Neutrophil (primary cell): ENCODE data around the gene CD276.

ENCODE experiments used
- H3K27ac ChIP-seq: fragments of 200-600 bp; sonication (generic); 2 replicates; pipeline ENCODE4 v1.5.1; 2016; ENCODE audit warnings: mild to moderate bottlenecking, moderate library complexity
- H3K27me3 ChIP-seq: fragments of 200-600 bp; sonication (generic); 2 replicates; pipeline ENCODE4 v1.6.0; 2016; ENCODE audit warnings: mild to moderate bottlenecking
- H3K36me3 ChIP-seq: fragments of 200-600 bp; sonication (generic); 2 replicates; pipeline ENCODE4 v1.5.1; 2017
- H3K4me1 ChIP-seq, 2 experiments: fragments of 200-600 bp in 1 of 2; sonication (generic) in 1 of 2; 1 replicate in 1 of 2; 2 replicates in 1 of 2; pipeline versions ENCODE4 v1.5.1 to v1.6.1; 2013 to 2016; ENCODE audit warnings: low read depth in 1 of 2, low read length in 1 of 2, mild to moderate bottlenecking in 1 of 2, moderate library complexity in 1 of 2; ENCODE audit not compliant: control insufficient read depth in 1 of 2, insufficient read depth in 1 of 2
- H3K4me3 ChIP-seq, 2 experiments: fragments of 200-600 bp in 1 of 2; sonication (generic) in 1 of 2; 1 replicate in 1 of 2; 2 replicates in 1 of 2; pipeline ENCODE4 v1.5.1; 2013 to 2016; ENCODE audit warnings: low read depth in 1 of 2, low read length in 1 of 2, mild to moderate bottlenecking in 1 of 2, moderate library complexity in 1 of 2
- H3K9me3 ChIP-seq: fragments of 200-600 bp; sonication (generic); 2 replicates; pipeline ENCODE4 v1.5.1; 2016
- TF ChIP-seq, protein P1 (sequence below): fragments of 200-600 bp; sonication (generic); IDR thresholded peaks from 2 replicates; pipeline ENCODE4 v1.5.1; 2016; ENCODE audit warnings: antibody characterized with exemption

CD276 gene

DNA sequence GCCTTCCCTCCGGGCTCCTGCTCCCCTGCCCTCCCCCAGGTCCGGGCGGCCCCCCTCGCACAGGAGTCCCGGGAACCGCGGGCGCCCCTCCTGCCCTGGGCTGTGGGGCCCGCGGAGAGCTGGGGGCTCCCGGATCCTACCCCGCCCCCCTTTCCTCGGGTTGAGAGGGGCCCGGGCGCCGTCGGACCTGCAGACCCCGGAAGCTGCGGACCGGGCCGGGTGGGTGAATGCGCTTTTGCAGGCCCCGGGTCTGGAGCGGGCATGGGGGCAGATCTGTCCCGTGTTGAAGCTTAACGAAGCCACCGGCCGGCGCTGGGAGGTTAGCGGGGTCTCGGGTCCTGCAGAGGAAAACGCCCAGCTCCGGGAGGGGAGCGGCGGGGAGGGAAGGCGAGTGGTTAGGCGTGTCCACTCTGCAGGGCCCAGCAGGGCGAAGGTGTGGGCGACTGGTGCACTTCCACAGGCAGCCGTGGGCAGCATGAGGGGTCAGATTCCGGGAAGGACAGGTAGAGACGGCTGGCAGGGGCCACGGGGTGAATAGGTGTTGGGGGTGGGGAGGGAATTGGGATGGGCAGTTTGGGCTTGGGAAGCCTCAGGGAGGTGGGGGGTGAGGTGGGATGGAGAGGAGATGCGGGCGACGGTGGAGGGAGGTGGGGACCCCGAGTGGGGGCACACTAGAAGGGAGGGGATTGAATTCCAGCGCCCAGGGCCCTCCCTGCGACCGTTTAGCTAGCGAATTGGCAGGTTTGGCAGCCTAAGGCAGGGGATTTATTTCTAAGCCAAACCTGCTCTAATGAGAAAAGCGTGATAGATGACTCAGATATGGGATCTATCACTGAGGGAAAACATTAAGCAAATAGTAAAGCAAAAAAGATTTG, 635 bp downstream of the CD276 start:
- no peak overlapping the region for H3K27ac ChIP-seq
- peaks cover 91% of the 10 kb centered on the region for H3K27me3 ChIP-seq
- H3K4me1 ChIP-seq, result peaks cover 0 to 9% of the 10 kb centered on the region in 2 experiments
- no peaks in the 10 kb centered on the region for H3K9me3 ChIP-seq
- H3K36me3 ChIP-seq, result no peaks in the 10 kb centered on the region
- no peak overlapping the region for H3K4me3 ChIP-seq
- TF ChIP-seq, protein P1, sequence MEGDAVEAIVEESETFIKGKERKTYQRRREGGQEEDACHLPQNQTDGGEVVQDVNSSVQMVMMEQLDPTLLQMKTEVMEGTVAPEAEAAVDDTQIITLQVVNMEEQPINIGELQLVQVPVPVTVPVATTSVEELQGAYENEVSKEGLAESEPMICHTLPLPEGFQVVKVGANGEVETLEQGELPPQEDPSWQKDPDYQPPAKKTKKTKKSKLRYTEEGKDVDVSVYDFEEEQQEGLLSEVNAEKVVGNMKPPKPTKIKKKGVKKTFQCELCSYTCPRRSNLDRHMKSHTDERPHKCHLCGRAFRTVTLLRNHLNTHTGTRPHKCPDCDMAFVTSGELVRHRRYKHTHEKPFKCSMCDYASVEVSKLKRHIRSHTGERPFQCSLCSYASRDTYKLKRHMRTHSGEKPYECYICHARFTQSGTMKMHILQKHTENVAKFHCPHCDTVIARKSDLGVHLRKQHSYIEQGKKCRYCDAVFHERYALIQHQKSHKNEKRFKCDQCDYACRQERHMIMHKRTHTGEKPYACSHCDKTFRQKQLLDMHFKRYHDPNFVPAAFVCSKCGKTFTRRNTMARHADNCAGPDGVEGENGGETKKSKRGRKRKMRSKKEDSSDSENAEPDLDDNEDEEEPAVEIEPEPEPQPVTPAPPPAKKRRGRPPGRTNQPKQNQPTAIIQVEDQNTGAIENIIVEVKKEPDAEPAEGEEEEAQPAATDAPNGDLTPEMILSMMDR, result no peak

DNA sequence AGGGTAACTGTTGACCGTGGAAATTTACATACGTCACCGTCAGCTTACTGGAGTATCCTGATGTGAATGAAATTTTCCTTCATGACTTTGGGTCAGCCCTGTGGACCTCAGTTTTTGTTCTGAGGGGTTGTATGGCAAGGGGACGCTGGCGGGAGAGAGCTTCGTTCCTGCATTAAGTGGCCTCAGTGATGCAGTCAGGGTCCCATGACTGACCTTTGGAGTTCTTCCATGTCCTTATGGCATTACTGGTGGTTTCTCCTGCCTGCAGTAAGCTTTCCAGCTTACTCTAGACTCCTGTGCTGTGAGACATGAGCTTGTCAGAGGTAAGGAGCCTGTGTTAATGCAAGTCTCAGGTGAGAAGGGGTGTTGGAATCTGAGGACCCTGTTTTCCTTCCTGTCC, 1.8 kb downstream of the CD276 start:
- H3K27me3 ChIP-seq, result peaks cover 90% of the 10 kb centered on the region
- TF ChIP-seq, protein P1, result no peak
- no peak overlapping the region for H3K27ac ChIP-seq
- H3K36me3 ChIP-seq, result no peaks in the 10 kb centered on the region
- no peak overlapping the region for H3K4me3 ChIP-seq
- peaks cover 0 to 9% of the 10 kb centered on the region in 2 experiments for H3K4me1 ChIP-seq
- no peaks in the 10 kb centered on the region for H3K9me3 ChIP-seq

DNA sequence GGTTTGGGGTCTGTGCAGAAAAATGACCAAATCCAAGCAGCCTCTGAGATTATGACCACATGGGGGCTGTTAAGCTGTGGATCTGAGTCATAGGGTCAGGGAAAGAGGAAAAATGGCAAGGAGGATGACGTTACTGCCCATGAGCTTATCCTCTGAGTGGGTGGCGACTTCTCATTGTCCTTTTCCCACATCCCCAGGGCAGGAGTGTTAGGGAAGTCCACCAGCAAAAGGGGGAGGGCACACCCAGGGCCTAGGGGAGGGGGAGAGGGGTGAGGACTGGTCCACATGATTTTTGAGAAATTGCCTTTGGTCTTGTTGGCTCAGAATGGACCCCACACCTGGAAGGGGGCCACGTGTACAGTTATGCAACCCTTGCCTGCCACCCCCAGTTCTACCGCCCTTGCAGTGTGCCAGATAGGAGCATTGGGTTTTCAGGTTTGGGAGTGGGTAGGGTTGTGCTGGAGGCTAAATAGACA, 2.6 kb downstream of the CD276 start:
- TF ChIP-seq, protein P1, result no peak
- no peak overlapping the region for H3K27ac ChIP-seq
- no peak overlapping the region for H3K4me3 ChIP-seq
- H3K4me1 ChIP-seq, result peaks cover 0 to 9% of the 10 kb centered on the region in 2 experiments
- H3K9me3 ChIP-seq, result no peaks in the 10 kb centered on the region
- peaks cover 90% of the 10 kb centered on the region for H3K27me3 ChIP-seq
- H3K36me3 ChIP-seq, result no peaks in the 10 kb centered on the region

DNA sequence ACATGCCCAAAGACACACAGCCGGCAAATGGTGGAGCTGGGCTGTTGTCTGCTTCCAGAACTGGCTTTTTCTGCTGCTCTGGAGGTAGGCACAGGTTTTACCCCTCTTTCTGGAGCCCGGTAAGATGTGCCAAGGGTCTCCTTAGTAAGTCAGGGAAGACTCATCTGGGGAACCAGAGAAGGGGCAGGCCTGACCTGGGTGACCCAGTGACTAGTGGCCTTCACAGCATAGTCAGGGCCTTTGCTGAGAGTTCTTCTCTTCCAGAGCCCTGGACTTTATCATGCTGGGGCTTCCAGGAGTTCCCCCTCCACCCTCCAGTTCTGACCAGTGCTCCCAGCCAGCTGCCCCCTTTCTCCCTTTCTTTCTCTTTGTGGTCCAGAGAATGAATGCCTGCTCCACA, 3.2 kb downstream of the CD276 start:
- Histone ChIP-seq H3K27ac (no peak overlapping the region), H3K9me3 (no peaks in the 10 kb centered on the region), H3K4me3 (no peak overlapping the region), H3K36me3 (no peaks in the 10 kb centered on the region), H3K27me3 (peaks cover 90% of the 10 kb centered on the region), H3K4me1 (peaks cover 0 to 9% of the 10 kb centered on the region in 2 experiments)
- TF ChIP-seq, protein P1, result no peak

DNA sequence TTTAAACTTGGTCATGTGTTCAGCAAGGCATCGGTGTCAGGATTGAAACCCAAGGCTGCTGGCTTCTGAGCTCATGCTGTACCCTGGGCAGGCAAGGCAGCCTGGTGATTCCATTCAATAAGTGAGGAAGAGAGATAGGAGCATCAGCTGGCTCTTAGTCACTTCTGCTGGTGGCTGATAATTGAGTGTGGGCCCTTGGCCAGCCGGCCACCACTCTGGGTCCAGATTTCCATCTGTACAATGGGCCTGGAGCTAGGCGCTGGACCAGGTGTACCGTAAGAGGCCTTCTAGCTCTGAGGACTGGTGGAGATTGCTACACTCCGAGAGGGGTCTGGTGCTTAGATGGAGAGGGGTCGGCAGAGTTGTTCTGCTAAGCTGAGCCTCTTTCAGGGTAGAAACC, 4.3 kb downstream of the CD276 start:
- H3K4me1 ChIP-seq, result peaks cover 0 to 9% of the 10 kb centered on the region in 2 experiments
- H3K27me3 ChIP-seq, result peaks cover 90% of the 10 kb centered on the region
- no peaks in the 10 kb centered on the region for H3K9me3 ChIP-seq
- no peak overlapping the region for H3K4me3 ChIP-seq
- TF ChIP-seq, protein P1, result no peak
- no peaks in the 10 kb centered on the region for H3K36me3 ChIP-seq
- H3K27ac ChIP-seq, result no peak overlapping the region
